SU-DHL-6 (cell line): ENCODE results near the gene DENND2A.

Experiments
- EZH2phosphoT487 ChIP-seq: fragments of 200-600 bp; sonication (generic), shearing (Covaris generic); conservative IDR thresholded peaks from 2 replicates; pipeline ENCODE4 v1.6.1; 2018; ENCODE audit warnings: mild to moderate bottlenecking, antibody characterized with exemption, low read length, moderate library complexity, mixed read lengths
- TF ChIP-seq, protein P1 (sequence below): fragments of 200-600 bp; sonication (generic); IDR thresholded peaks from one replicate; pipeline ENCODE4 v1.5.1; 2017; ENCODE audit warnings: antibody characterized with exemption, mild to moderate bottlenecking, low read length, moderate library complexity; ENCODE audit not compliant: insufficient read depth, poor library complexity, severe bottlenecking

DNA sequence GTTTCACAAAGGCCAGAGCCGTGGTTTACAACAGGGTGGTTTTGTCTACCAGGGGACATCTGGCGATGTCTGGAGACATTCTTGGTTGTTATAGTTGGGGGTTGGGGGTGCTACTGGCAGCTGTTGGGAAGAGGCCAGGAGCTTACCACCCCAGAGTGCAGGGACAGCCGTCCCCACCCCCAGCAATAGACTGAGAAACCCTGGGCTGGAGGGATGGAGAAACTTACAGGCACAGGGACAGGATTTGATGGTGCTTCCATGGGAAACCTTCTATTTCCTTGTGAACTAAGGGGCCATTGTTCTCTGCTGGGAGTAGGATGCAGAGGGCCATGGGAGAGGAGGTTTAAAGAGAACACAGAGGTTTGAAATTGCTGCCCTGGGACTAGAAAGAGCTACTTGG is 43.0 kb upstream of the DENND2A start:
- TF ChIP-seq, protein P1, sequence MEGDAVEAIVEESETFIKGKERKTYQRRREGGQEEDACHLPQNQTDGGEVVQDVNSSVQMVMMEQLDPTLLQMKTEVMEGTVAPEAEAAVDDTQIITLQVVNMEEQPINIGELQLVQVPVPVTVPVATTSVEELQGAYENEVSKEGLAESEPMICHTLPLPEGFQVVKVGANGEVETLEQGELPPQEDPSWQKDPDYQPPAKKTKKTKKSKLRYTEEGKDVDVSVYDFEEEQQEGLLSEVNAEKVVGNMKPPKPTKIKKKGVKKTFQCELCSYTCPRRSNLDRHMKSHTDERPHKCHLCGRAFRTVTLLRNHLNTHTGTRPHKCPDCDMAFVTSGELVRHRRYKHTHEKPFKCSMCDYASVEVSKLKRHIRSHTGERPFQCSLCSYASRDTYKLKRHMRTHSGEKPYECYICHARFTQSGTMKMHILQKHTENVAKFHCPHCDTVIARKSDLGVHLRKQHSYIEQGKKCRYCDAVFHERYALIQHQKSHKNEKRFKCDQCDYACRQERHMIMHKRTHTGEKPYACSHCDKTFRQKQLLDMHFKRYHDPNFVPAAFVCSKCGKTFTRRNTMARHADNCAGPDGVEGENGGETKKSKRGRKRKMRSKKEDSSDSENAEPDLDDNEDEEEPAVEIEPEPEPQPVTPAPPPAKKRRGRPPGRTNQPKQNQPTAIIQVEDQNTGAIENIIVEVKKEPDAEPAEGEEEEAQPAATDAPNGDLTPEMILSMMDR = no peak
- no peak for TF ChIP-seq EZH2phosphoT487
